GM18519 (cell line): ENCODE data around the gene RPL12.

ENCODE experiments used
- ATAC-seq: cut with Tn5 transposase; IDR thresholded peaks from one replicate; pipeline ENCODE4 v1.9.1; 2021; ENCODE audit warnings: mild to moderate bottlenecking, moderate library complexity; ENCODE audit not compliant: unreplicated experiment, low FRiP score

RPL12 gene

GRCh38 chr9:127450830-127451607 is at the start of gene RPL12, which contains the start of gene LRSAM1:
TSS of gene RPL12 (minus strand) at chr9:127451406. CDS start at chr9:127451317, 89 bp downstream.
TSS of gene LRSAM1 (plus strand) at chr9:127451510. CDS start at chr9:127454528, 3,018 bp downstream.
- ATAC-seq: peak; percentile 69

- ATAC-seq: no peak
These were observed 49.7 kb upstream of the RPL12 start for GRCh38 chr9:127500862-127501261.

- ATAC-seq: no peak
These were observed 49.2 kb upstream of the RPL12 start for GRCh38 chr9:127500399-127500798.

GRCh38 chr9:127498298-127498697 is 47.1 kb upstream of the RPL12 start:
- ATAC-seq: no peak

GRCh38 chr9:127497656-127498290 is 46.6 kb upstream of the RPL12 start:
- no peak for ATAC-seq

GRCh38 chr9:127496974-127497373 is 45.8 kb upstream of the RPL12 start:
- ATAC-seq: no peak

GRCh38 chr9:127495884-127496555 is 44.8 kb upstream of the RPL12 start:
- no peak for ATAC-seq

- no peak for ATAC-seq
These were observed 43.1 kb upstream of the RPL12 start for GRCh38 chr9:127494304-127494702.

GRCh38 chr9:127493592-127494303 is 42.5 kb upstream of the RPL12 start:
- ATAC-seq: no peak

- no peak for ATAC-seq
These were observed 41.4 kb upstream of the RPL12 start for GRCh38 chr9:127492616-127493015.

GRCh38 chr9:127491516-127491915 is 40.3 kb upstream of the RPL12 start:
- no peak for ATAC-seq

GRCh38 chr9:127490535-127491230 is 39.5 kb upstream of the RPL12 start:
- no peak for ATAC-seq

GRCh38 chr9:127489471-127490115 is 38.4 kb upstream of the RPL12 start:
- no peak for ATAC-seq

- ATAC-seq: no peak
These were observed 37.7 kb upstream of the RPL12 start for GRCh38 chr9:127488946-127489345.

- no peak for ATAC-seq
These were observed 34.8 kb upstream of the RPL12 start for GRCh38 chr9:127485995-127486394.

GRCh38 chr9:127482662-127483061 is 31.5 kb upstream of the RPL12 start:
- no peak for ATAC-seq

- no peak for ATAC-seq
These were observed 28.4 kb upstream of the RPL12 start for GRCh38 chr9:127479507-127480081.

GRCh38 chr9:127474592-127474991 is 23.4 kb upstream of the RPL12 start:
- ATAC-seq: no peak

GRCh38 chr9:127473932-127474331 is 22.7 kb upstream of the RPL12 start:
- ATAC-seq: no peak
